Activated naive CD4-positive, alpha-beta T cell treated with anti-CD3 and anti-CD28 coated beads, Interleukin-2, amount 10 ng/mL, durations not matched to agents 7 days and 5 days (primary cell): ENCODE data around the gene TMEM81.

Source experiments
- CTCF ChIA-PET: fragments of 350-600 bp; sonication (Branson Sonifier 250); formaldehyde crosslinking; loops from one replicate; lab custom pipeline; 2021; ENCODE audit warnings: antibody characterized with exemption; lab: Charles Lee
- DNase-seq: peaks from one replicate; pipeline ENCODE4 v3.0.0-alpha.2; 2020
- H3K27ac Mint-ChIP-seq: one replicate; pipeline ENCODE4 v1.8.0; 2021; ENCODE audit warnings: mild to moderate bottlenecking, moderate library complexity, mixed read lengths
- H3K27me3 Mint-ChIP-seq: one replicate; pipeline ENCODE4 v1.8.0; 2021; ENCODE audit warnings: mild to moderate bottlenecking, mixed read lengths
- H3K36me3 Mint-ChIP-seq: one replicate; pipeline ENCODE4 v1.8.0; 2021; ENCODE audit warnings: mixed read lengths
- H3K4me1 Mint-ChIP-seq: one replicate; pipeline ENCODE4 v1.8.0; 2021; ENCODE audit warnings: mixed read lengths
- H3K4me3 Mint-ChIP-seq: one replicate; pipeline ENCODE4 v1.8.0; 2021; ENCODE audit warnings: mild to moderate bottlenecking, moderate library complexity, mixed read lengths
- H3K9me3 Mint-ChIP-seq: one replicate; pipeline ENCODE4 v1.8.0; 2021; ENCODE audit warnings: mixed read lengths

Gene TMEM81

GRCh38 chr1:205072286-205072685, 12.0 kb downstream of the TMEM81 start:
- no peaks in the 10 kb centered on the region for H3K36me3 Mint-ChIP-seq
- H3K27ac Mint-ChIP-seq: no peak overlapping the region
- H3K9me3 Mint-ChIP-seq: no peaks in the 10 kb centered on the region
- CTCF ChIA-PET: interaction anchor here (1.8 to 7.7 kb wide), 2 partner anchors 10 to 95 kb away, joined by 4 to 56 read pairs; no protein-coding TSS in a partner anchor
- peaks cover 12% of the 10 kb centered on the region for H3K27me3 Mint-ChIP-seq
- no peaks in the 10 kb centered on the region for H3K4me1 Mint-ChIP-seq
- H3K4me3 Mint-ChIP-seq: no peak overlapping the region
- DNase-seq: no peak

- H3K4me1 Mint-ChIP-seq: no peaks in the 10 kb centered on the region
- no peaks in the 10 kb centered on the region for H3K9me3 Mint-ChIP-seq
- no peak overlapping the region for H3K27ac Mint-ChIP-seq
- CTCF ChIA-PET: interaction anchor here (1.0 to 7.7 kb wide), 3 partner anchors 10 to 106 kb away, joined by 3 to 56 read pairs (median 4); no protein-coding TSS in a partner anchor
- no peak for DNase-seq
- H3K4me3 Mint-ChIP-seq: no peak overlapping the region
- H3K36me3 Mint-ChIP-seq: no peaks in the 10 kb centered on the region
- peaks cover 12% of the 10 kb centered on the region for H3K27me3 Mint-ChIP-seq
Observed at GRCh38 chr1:205071801-205072200, 12.5 kb downstream of the TMEM81 start.

- no peak overlapping the region for H3K27ac Mint-ChIP-seq
- H3K36me3 Mint-ChIP-seq: no peaks in the 10 kb centered on the region
- CTCF ChIA-PET: interaction anchor here (1.0 to 7.7 kb wide), 3 partner anchors 9 to 107 kb away, joined by 3 to 56 read pairs (median 4); no protein-coding TSS in a partner anchor
- H3K27me3 Mint-ChIP-seq: peaks cover 11% of the 10 kb centered on the region
- no peaks in the 10 kb centered on the region for H3K9me3 Mint-ChIP-seq
- H3K4me3 Mint-ChIP-seq: no peak overlapping the region
- H3K4me1 Mint-ChIP-seq: no peaks in the 10 kb centered on the region
- DNase-seq: no peak
Observed at GRCh38 chr1:205071028-205071409, 13.2 kb downstream of the TMEM81 start.

- Mint-ChIP-seq H3K27ac (no peak overlapping the region), H3K4me3 (no peak overlapping the region), H3K9me3 (no peaks in the 10 kb centered on the region), H3K4me1 (no peaks in the 10 kb centered on the region), H3K36me3 (no peaks in the 10 kb centered on the region), H3K27me3 (peaks cover 6% of the 10 kb centered on the region)
- peak; percentile 15 for DNase-seq
- CTCF ChIA-PET: interaction anchor here (7.7 kb wide), 1 partner anchor 7 kb away, joined by 56 read pairs; no protein-coding TSS in a partner anchor
Observed at GRCh38 chr1:205069371-205070125, 14.7 kb downstream of the TMEM81 start.

GRCh38 chr1:205068457-205069040, 15.7 kb downstream of the TMEM81 start:
- Mint-ChIP-seq H3K27me3 (peaks cover 6% of the 10 kb centered on the region), H3K9me3 (no peaks in the 10 kb centered on the region), H3K4me3 (no peak overlapping the region), H3K27ac (no peak overlapping the region), H3K4me1 (no peaks in the 10 kb centered on the region), H3K36me3 (no peaks in the 10 kb centered on the region)
- DNase-seq: peak; percentile 3
- CTCF ChIA-PET: interaction anchor here (0.5 to 1.0 kb wide), 2 partner anchors 41 to 92 kb away, joined by 3 read pairs; no protein-coding TSS in a partner anchor

GRCh38 chr1:205068001-205068400, 16.3 kb downstream of the TMEM81 start:
- peak; percentile 6 for DNase-seq
- CTCF ChIA-PET: interaction anchor here (1.0 kb wide), 1 partner anchor 42 kb away, joined by 3 read pairs; no protein-coding TSS in a partner anchor
- H3K36me3 Mint-ChIP-seq: no peaks in the 10 kb centered on the region
- no peak overlapping the region for H3K4me3 Mint-ChIP-seq
- peaks cover 8% of the 10 kb centered on the region for H3K27me3 Mint-ChIP-seq
- no peak overlapping the region for H3K27ac Mint-ChIP-seq
- H3K4me1 Mint-ChIP-seq: no peaks in the 10 kb centered on the region
- no peaks in the 10 kb centered on the region for H3K9me3 Mint-ChIP-seq

- H3K4me3 Mint-ChIP-seq: no peak overlapping the region
- H3K27ac Mint-ChIP-seq: no peak overlapping the region
- no peak for DNase-seq
- CTCF ChIA-PET: interaction anchor here (0.7 to 1.3 kb wide), 2 partner anchors 22 to 102 kb away, joined by 3 read pairs; no protein-coding TSS in a partner anchor
- no peaks in the 10 kb centered on the region for H3K9me3 Mint-ChIP-seq
- no peaks in the 10 kb centered on the region for H3K36me3 Mint-ChIP-seq
- no peaks in the 10 kb centered on the region for H3K4me1 Mint-ChIP-seq
- peaks cover 12% of the 10 kb centered on the region for H3K27me3 Mint-ChIP-seq
Observed at GRCh38 chr1:205067031-205067430, 17.2 kb downstream of the TMEM81 start.

- H3K4me3 Mint-ChIP-seq: no peak overlapping the region
- no peak overlapping the region for H3K27ac Mint-ChIP-seq
- no peaks in the 10 kb centered on the region for H3K4me1 Mint-ChIP-seq
- no peaks in the 10 kb centered on the region for H3K36me3 Mint-ChIP-seq
- CTCF ChIA-PET: interaction anchor here (0.7 to 1.3 kb wide), 2 partner anchors 23 to 101 kb away, joined by 3 read pairs; no protein-coding TSS in a partner anchor
- no peak for DNase-seq
- H3K27me3 Mint-ChIP-seq: peaks cover 12% of the 10 kb centered on the region
- H3K9me3 Mint-ChIP-seq: no peaks in the 10 kb centered on the region
Observed at GRCh38 chr1:205066141-205066818, 18.0 kb downstream of the TMEM81 start.

GRCh38 chr1:205065666-205066065, 18.6 kb downstream of the TMEM81 start:
- Mint-ChIP-seq H3K27ac (no peak overlapping the region), H3K36me3 (no peaks in the 10 kb centered on the region)
- CTCF ChIA-PET: interaction anchor here (1.3 kb wide), 1 partner anchor 24 kb away, joined by 3 read pairs; no protein-coding TSS in a partner anchor

GRCh38 chr1:205064741-205065316, 19.4 kb downstream of the TMEM81 start:
- CTCF ChIA-PET: no interaction called here
- peak; percentile 8 for DNase-seq

More at GRCh38 chr1:205065666-205066065, 18.6 kb downstream of the TMEM81 start:
- Mint-ChIP-seq H3K9me3 (no peaks in the 10 kb centered on the region), H3K4me1 (no peaks in the 10 kb centered on the region), H3K4me3 (no peak overlapping the region), H3K27me3 (peaks cover 12% of the 10 kb centered on the region)
- DNase-seq: no peak

GRCh38 chr1:205064301-205064700, 20.0 kb downstream of the TMEM81 start:
- H3K9me3 Mint-ChIP-seq: no peaks in the 10 kb centered on the region
- peak; percentile 1 for DNase-seq
- H3K27ac Mint-ChIP-seq: no peak overlapping the region
- peaks cover 12% of the 10 kb centered on the region for H3K27me3 Mint-ChIP-seq
- H3K4me3 Mint-ChIP-seq: no peak overlapping the region
- H3K36me3 Mint-ChIP-seq: no peaks in the 10 kb centered on the region
- no peaks in the 10 kb centered on the region for H3K4me1 Mint-ChIP-seq
- CTCF ChIA-PET: interaction anchor here (3.3 to 4.6 kb wide), 5 partner anchors 9 to 191 kb away, joined by 17 to 120 read pairs (median 56); no protein-coding TSS in a partner anchor

More at GRCh38 chr1:205064741-205065316, 19.4 kb downstream of the TMEM81 start:
- H3K27ac Mint-ChIP-seq: no peak overlapping the region
- no peaks in the 10 kb centered on the region for H3K36me3 Mint-ChIP-seq
- H3K4me3 Mint-ChIP-seq: no peak overlapping the region
- no peaks in the 10 kb centered on the region for H3K9me3 Mint-ChIP-seq
- peaks cover 12% of the 10 kb centered on the region for H3K27me3 Mint-ChIP-seq
- no peaks in the 10 kb centered on the region for H3K4me1 Mint-ChIP-seq

- Mint-ChIP-seq H3K27ac (no peak overlapping the region), H3K27me3 (peaks cover 12% of the 10 kb centered on the region), H3K9me3 (no peaks in the 10 kb centered on the region), H3K36me3 (no peaks in the 10 kb centered on the region), H3K4me1 (no peaks in the 10 kb centered on the region), H3K4me3 (no peak overlapping the region)
- CTCF ChIA-PET: interaction anchor here (0.8 to 4.6 kb wide), 13 partner anchors 10 to 193 kb away, joined by 3 to 120 read pairs (median 16); no protein-coding TSS in a partner anchor
- no peak for DNase-seq
Observed at GRCh38 chr1:205062895-205063294, 21.4 kb downstream of the TMEM81 start.

- CTCF ChIA-PET: interaction anchor here (0.6 to 4.6 kb wide), 21 partner anchors 11 to 198 kb away, joined by 3 to 120 read pairs (median 7); no protein-coding TSS in a partner anchor
- no peaks in the 10 kb centered on the region for H3K36me3 Mint-ChIP-seq
- no peaks in the 10 kb centered on the region for H3K9me3 Mint-ChIP-seq
- H3K27ac Mint-ChIP-seq: no peak overlapping the region
- DNase-seq: no peak
- no peak overlapping the region for H3K4me3 Mint-ChIP-seq
- H3K4me1 Mint-ChIP-seq: no peaks in the 10 kb centered on the region
- H3K27me3 Mint-ChIP-seq: peaks cover 12% of the 10 kb centered on the region
Observed at GRCh38 chr1:205062319-205062718, 21.9 kb downstream of the TMEM81 start.
